Spleen (tissue), 7 donors: ENCODE data around the gene LILRA2.

Experiments
- CTCF ChIP-seq, 11 experiments: fragments of 200-600 bp in 7 of 11; fragments of 450-650 bp in 4 of 11; sonication (generic) in 4 of 11; IDR thresholded peaks in 8 of 11; conservative IDR thresholded peaks in 3 of 11; 1 replicate in 7 of 11; 2 replicates in 4 of 11; pipeline versions ENCODE4 v1.4.0 to v1.8.0; 2016 to 2021; ENCODE audit warnings: antibody characterized with exemption in 11 of 11, inconsistent platforms in 4 of 11, mild to moderate bottlenecking in 1 of 11
- POLR2A ChIP-seq, 3 donors: fragments of 450-650 bp; IDR thresholded peaks; one replicate each; pipeline ENCODE4 v1.5.1; 2017; ENCODE audit warnings: antibody characterized with exemption in 3 of 3, mild to moderate bottlenecking in 1 of 3
- POLR2AphosphoS5 ChIP-seq, 3 donors: sonication (generic); formaldehyde crosslinking; IDR thresholded peaks; one replicate each; pipeline ENCODE4 v1.5.1; 2017; ENCODE audit warnings: antibody characterized with exemption in 3 of 3
- donor health status: DM: no; HTN: no; CAD: no; lungs with moderate emphysema.
- donor health status: DM: no; HTN: no; CAD: no.
- donor health status: DM: no; HTN: no; CAD: no.

GRCh38 chr19:54612428-54612827, 38.8 kb downstream of the LILRA2 start:
- TF ChIP-seq CTCF (IDR thresholded peaks at IDR 0.05 in 8 of 11, conservative IDR thresholded peaks at IDR 0.05 in 3 of 11) (no peak), POLR2A (IDR thresholded peaks at IDR 0.05) (no peak), POLR2AphosphoS5 (IDR thresholded peaks at IDR 0.05) (no peak)
